Endodermal cell (in vitro differentiated cells): Measurements from ENCODE around the gene TNS3. TPM values are rescaled to one million over a fixed set of nuclear protein-coding genes. Genes with fewer than 3 reads are reported as not detected.

ENCODE experiments used
- DNase-seq: peaks from one replicate; pipeline ENCODE4 v3.0.0-alpha.2; 2017
- H3K27ac ChIP-seq: 2 replicates; pipeline ENCODE4 v1.5.1; 2013; ENCODE audit warnings: mild to moderate bottlenecking, low read depth, low read length, moderate library complexity
- H3K27me3 ChIP-seq: 2 replicates; pipeline ENCODE4 v1.6.1; 2013; ENCODE audit warnings: mild to moderate bottlenecking, low read length, moderate library complexity; ENCODE audit not compliant: insufficient read depth, control insufficient read depth, poor library complexity, severe bottlenecking
- H3K36me3 ChIP-seq: 2 replicates; pipeline ENCODE4 v1.7.0; 2013; ENCODE audit warnings: mild to moderate bottlenecking, low read length, moderate library complexity; ENCODE audit not compliant: control insufficient read depth, insufficient read depth
- H3K4me1 ChIP-seq: one replicate; pipeline ENCODE4 v1.7.0; 2013; ENCODE audit warnings: low read length; ENCODE audit not compliant: control insufficient read depth, insufficient read depth
- H3K4me3 ChIP-seq: 2 replicates; pipeline ENCODE4 v1.5.1; 2013; ENCODE audit warnings: mild to moderate bottlenecking, low read length, moderate library complexity
- H3K9ac ChIP-seq: 2 replicates; pipeline ENCODE4 v1.6.1; 2013; ENCODE audit warnings: mild to moderate bottlenecking, low read length, moderate library complexity; ENCODE audit not compliant: poor library complexity, severe bottlenecking; ENCODE audit errors: extremely low read depth
- H3K9me3 ChIP-seq: 2 replicates; pipeline ENCODE4 v1.6.1; 2013; ENCODE audit warnings: mild to moderate bottlenecking, low read length, moderate library complexity; ENCODE audit not compliant: control insufficient read depth
- H3K27ac Mint-ChIP-seq: 2 replicates; pipeline ENCODE4 v1.8.0; 2020; ENCODE audit warnings: mixed read lengths
- H3K27me3 Mint-ChIP-seq: 2 replicates; pipeline ENCODE4 v1.8.0; 2021; ENCODE audit warnings: mild to moderate bottlenecking, mixed read lengths; ENCODE audit not compliant: insufficient read depth
- H3K36me3 Mint-ChIP-seq: 2 replicates; pipeline ENCODE4 v1.8.0; 2020; ENCODE audit warnings: low read depth, mixed read lengths
- H3K4me1 Mint-ChIP-seq: 2 replicates; pipeline ENCODE4 v1.8.0; 2020; ENCODE audit warnings: mixed read lengths
- H3K4me3 Mint-ChIP-seq: 2 replicates; pipeline ENCODE4 v1.8.0; 2020; ENCODE audit warnings: mild to moderate bottlenecking, moderate library complexity, mixed read lengths
- H3K9me3 Mint-ChIP-seq: 2 replicates; pipeline ENCODE4 v1.8.0; 2020; ENCODE audit warnings: mild to moderate bottlenecking, mixed read lengths
- CTCF ChIP-seq: fragments of 200-600 bp; sonication (generic); conservative IDR thresholded peaks from 2 replicates; pipeline ENCODE4 v1.5.0; 2021; ENCODE audit warnings: antibody characterized with exemption, mild to moderate bottlenecking
- WGBS, 2 experiments: methylation state at CpG; one replicate each; pipeline versions ENCODE4 v1.1.5 to v1.1.7; 2013; ENCODE audit warnings: missing lambda C conversion rate in 2 of 2, mixed read lengths in 1 of 2; ENCODE audit not compliant: insufficient coverage in 1 of 2, insufficient read length in 1 of 2; 5-methylcytosine and 5-hydroxymethylcytosine counted together
- total RNA-seq, 2 donors: library from RNA; stranded (reverse); fragmentation: NEBNext Ultra II Directional in 1 of 2; extraction: Animal tissue kit (Norgen Biotek cat#: 25700) in 1 of 2; gene quantifications; 2 replicates in 1 of 2; 3 replicates in 1 of 2; pipeline ENCODE4 v1.2.1, GENCODE V29; 2021

TNS3 gene
- total RNA-seq, 2 donors from 2014 or later = 33.8 to 38.5 TPM

DNA sequence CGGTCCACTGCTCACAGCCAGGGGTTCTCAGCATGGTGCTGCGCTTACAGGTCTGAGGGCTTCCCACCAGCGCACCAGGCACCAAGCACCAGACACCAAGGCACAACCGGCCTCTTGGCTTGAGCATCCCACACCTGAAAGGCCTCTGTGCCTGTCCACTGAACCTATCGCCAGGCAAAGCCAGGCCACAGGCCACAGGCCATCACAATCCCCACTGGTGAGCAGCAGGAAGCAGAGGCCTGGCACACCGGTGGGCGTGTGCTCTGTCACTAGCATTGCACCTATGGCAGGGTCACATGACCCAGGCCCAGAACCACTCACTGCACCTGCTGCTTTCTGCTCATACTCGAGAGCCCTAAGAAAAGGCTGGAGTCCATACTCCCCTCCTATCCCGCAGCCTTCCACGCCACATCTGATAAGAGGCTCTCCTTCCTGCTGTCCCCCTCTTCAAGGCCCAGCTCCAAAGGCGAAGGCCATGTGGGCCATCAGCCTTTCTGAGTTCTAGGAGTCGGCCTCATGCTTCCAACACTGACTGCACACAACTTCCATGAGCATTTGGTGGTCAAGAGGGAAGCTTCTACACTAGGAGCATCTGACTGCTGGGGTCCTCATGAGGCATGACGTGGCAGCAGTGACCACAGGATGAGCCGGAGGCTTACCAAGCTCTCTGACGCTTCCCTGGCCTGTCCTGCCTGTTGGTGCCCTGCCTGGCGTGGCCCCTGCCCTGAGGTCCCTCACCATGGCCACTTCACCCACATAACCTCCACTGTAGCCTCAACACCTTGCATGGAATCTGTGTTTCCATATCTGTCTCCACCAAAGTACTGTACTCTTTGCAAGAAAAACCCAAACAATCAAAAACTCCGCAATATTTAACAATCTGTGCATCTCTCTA lies 166.3 kb downstream of the TNS3 start:
- no peak for TF ChIP-seq CTCF
- peak; percentile 12 for DNase-seq
- no peak overlapping the region for H3K27ac ChIP-seq
- H3K4me1 Mint-ChIP-seq = peaks cover 20% of the 10 kb centered on the region
- peaks cover 56% of the 10 kb centered on the region for H3K36me3 Mint-ChIP-seq
- H3K4me1 ChIP-seq = peaks cover 7% of the 10 kb centered on the region
- no peak overlapping the region for H3K4me3 ChIP-seq
- WGBS, 2 experiments = 95 to 96% methylated on average over 10 to 17 of the region's 17 CpGs
- H3K27me3 ChIP-seq = no peaks in the 10 kb centered on the region
- H3K4me3 Mint-ChIP-seq = no peak overlapping the region
- peak overlapping the region; percentile 6 for H3K27ac Mint-ChIP-seq
- no peak overlapping the region for H3K9ac ChIP-seq
- peaks cover 11% of the 10 kb centered on the region for H3K9me3 ChIP-seq
- peaks cover 34% of the 10 kb centered on the region for H3K36me3 ChIP-seq
- H3K9me3 Mint-ChIP-seq = peaks cover 14% of the 10 kb centered on the region
- H3K27me3 Mint-ChIP-seq = peaks cover 10% of the 10 kb centered on the region

DNA sequence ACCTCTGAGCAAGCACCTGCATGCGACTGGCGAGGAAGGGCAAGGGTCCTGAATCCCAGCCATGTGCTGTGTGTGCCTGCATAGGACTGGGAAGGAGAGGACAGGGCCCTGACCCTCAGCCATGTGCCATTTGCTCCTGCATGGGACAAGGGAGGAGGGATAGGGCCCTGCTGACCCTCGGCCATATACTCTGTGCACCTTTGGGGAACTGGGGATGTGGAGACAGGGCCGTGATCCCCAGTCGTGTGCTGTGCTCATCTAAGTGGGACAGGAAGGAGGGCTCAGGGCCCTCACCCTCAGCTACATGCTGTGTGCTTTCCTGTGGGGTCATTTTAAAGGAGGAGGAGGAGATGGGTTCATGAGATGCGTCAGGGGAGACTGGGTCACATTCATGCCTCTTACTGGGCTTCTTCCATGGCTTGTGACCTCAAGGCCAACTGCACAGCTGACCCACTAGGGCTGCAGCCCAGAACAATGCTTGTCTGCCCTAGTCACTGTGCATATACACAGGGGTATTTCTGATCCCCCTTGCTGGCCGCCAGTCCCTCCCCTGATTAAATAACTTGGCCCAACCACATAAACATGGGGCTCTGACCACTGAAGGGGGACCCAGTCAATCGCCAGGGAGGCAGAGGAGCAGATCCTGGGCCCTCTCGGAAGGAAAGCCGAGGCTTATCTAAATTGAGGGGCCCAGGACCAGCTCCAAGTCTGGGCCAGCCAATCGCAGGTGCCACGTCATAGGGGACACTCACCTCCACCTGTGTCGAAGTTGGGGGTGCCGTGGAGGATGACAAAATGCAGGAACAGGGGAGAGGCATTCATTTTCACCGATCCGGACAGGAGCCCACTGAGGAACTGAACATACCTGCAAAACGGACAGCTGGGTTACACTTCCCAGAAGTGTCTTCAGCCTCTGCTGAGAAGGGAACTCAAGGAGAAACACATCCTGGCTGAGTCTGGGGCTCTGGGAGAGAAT lies 167.3 kb downstream of the TNS3 start:
- peaks cover 2% of the 10 kb centered on the region for H3K9me3 ChIP-seq
- H3K27ac Mint-ChIP-seq = peak overlapping the region; percentile 7
- H3K27me3 Mint-ChIP-seq = peaks cover 6% of the 10 kb centered on the region
- DNase-seq = peak; percentile 26
- H3K4me1 ChIP-seq = peaks cover 7% of the 10 kb centered on the region
- H3K9ac ChIP-seq = no peak overlapping the region
- peaks cover 26% of the 10 kb centered on the region for H3K36me3 ChIP-seq
- no peak overlapping the region for H3K4me3 Mint-ChIP-seq
- H3K27ac ChIP-seq = no peak overlapping the region
- peaks cover 5% of the 10 kb centered on the region for H3K9me3 Mint-ChIP-seq
- H3K36me3 Mint-ChIP-seq = peaks cover 47% of the 10 kb centered on the region
- no peaks in the 10 kb centered on the region for H3K27me3 ChIP-seq
- H3K4me1 Mint-ChIP-seq = peaks cover 18% of the 10 kb centered on the region
- no peak for TF ChIP-seq CTCF
- no peak overlapping the region for H3K4me3 ChIP-seq
- 93 to 95% methylated on average over 14 to 17 of the region's 17 CpGs for WGBS, 2 experiments

GRCh38 chr7:47413526-47414341 lies 168.2 kb downstream of the TNS3 start:
- Histone ChIP-seq H3K27ac (no peak overlapping the region), H3K4me1 (peaks cover 7% of the 10 kb centered on the region), H3K9ac (no peak overlapping the region), H3K27me3 (no peaks in the 10 kb centered on the region), H3K9me3 (no peaks in the 10 kb centered on the region), H3K36me3 (peaks cover 26% of the 10 kb centered on the region), H3K4me3 (no peak overlapping the region)
- 92 to 97% methylated on average over 11 to 17 of the region's 17 CpGs for WGBS, 2 experiments
- Mint-ChIP-seq H3K4me3 (no peak overlapping the region), H3K27ac (peak overlapping the region; percentile 69), H3K36me3 (peaks cover 40% of the 10 kb centered on the region), H3K4me1 (peaks cover 13% of the 10 kb centered on the region), H3K9me3 (no peaks in the 10 kb centered on the region), H3K27me3 (peaks cover 1% of the 10 kb centered on the region)
- no peak for TF ChIP-seq CTCF
- DNase-seq = no peak
